GM18858 (cell line): ENCODE data around the gene GPR107.
"Not testable (repeated sequence)": the region's sequence is repeated elsewhere in the genome, so short reads cannot be mapped to it uniquely, and the experiment has no call there.

Source experiments
- ATAC-seq: cut with Tn5 transposase; IDR thresholded peaks from one replicate; pipeline ENCODE4 v1.9.1; 2021; ENCODE audit not compliant: unreplicated experiment

The GPR107 gene

GRCh38 chr9:130053504-130054324, at the start of gene GPR107:
TSS of gene GPR107 (plus strand) at chr9:130053906. CDS start at chr9:130053933, 27 bp downstream.
- ATAC-seq, result no peak

- no peak for ATAC-seq
Observed at GRCh38 chr9:130003943-130004552, 49.7 kb upstream of the GPR107 start.

- not testable (repeated sequence) for ATAC-seq
Observed at GRCh38 chr9:130006952-130007351, 46.8 kb upstream of the GPR107 start.

- no peak for ATAC-seq
Observed at GRCh38 chr9:130008538-130008937, 45.2 kb upstream of the GPR107 start.

GRCh38 chr9:130009546-130009945, 44.2 kb upstream of the GPR107 start:
- ATAC-seq, result not testable (repeated sequence)

GRCh38 chr9:130010151-130010988, 43.3 kb upstream of the GPR107 start:
- no peak for ATAC-seq

- no peak for ATAC-seq
Observed at GRCh38 chr9:130013326-130013725, 40.4 kb upstream of the GPR107 start.

GRCh38 chr9:130015353-130016019, 38.2 kb upstream of the GPR107 start:
- no peak for ATAC-seq

- ATAC-seq, result no peak
Observed at GRCh38 chr9:130017076-130017475, 36.6 kb upstream of the GPR107 start.

GRCh38 chr9:130017510-130017909, 36.2 kb upstream of the GPR107 start:
- not testable (repeated sequence) for ATAC-seq

- ATAC-seq, result no peak
Observed at GRCh38 chr9:130018265-130018664, 35.4 kb upstream of the GPR107 start.

- no peak for ATAC-seq
Observed at GRCh38 chr9:130020618-130021017, 33.1 kb upstream of the GPR107 start.

GRCh38 chr9:130021123-130021522, 32.6 kb upstream of the GPR107 start:
- ATAC-seq, result no peak

GRCh38 chr9:130021842-130022241, 31.9 kb upstream of the GPR107 start:
- not testable (repeated sequence) for ATAC-seq

- ATAC-seq, result no peak
Observed at GRCh38 chr9:130022566-130023143, 31.1 kb upstream of the GPR107 start.

GRCh38 chr9:130023144-130023787, 30.4 kb upstream of the GPR107 start:
- no peak for ATAC-seq

- ATAC-seq, result no peak
Observed at GRCh38 chr9:130023994-130024596, 29.6 kb upstream of the GPR107 start.

GRCh38 chr9:130024597-130024994, 29.1 kb upstream of the GPR107 start:
- ATAC-seq, result no peak

- no peak for ATAC-seq
Observed at GRCh38 chr9:130026583-130027340, 26.9 kb upstream of the GPR107 start.
